Measurements from ENCODE around the gene IDH3A. TPM values are rescaled to one million over a fixed set of nuclear protein-coding genes. Genes with fewer than 3 reads are reported as not detected.

IDH3A gene
- total RNA-seq, 1 experiment from 2014 or later: 116 TPM

- Histone ChIP-seq H3K4me3 (ENCODE audit: low read depth in 2 of 2, low read length in 2 of 2) (no peak overlapping the region), H3K9me3 (ENCODE audit: control insufficient read depth, insufficient read depth, low read depth, low read length) (no peaks in the 10 kb centered on the region), H3K4me1 (ENCODE audit: control insufficient read depth, insufficient read depth, low read length) (peaks cover 3% of the 10 kb centered on the region; the same call in 1 of the 2 replicates), H3K27me3 (ENCODE audit: control insufficient read depth, insufficient read depth, low read length) (no peaks in the 10 kb centered on the region), H3K27ac (ENCODE audit: low read length) (no peak overlapping the region), H3K36me3 (ENCODE audit: control insufficient read depth, insufficient read depth, low read length) (no peaks in the 10 kb centered on the region)
- ChIA-PET POLR2A (interaction anchor here (0.6 kb wide), 1 partner anchor 9 kb away, joined by 6 read pairs; no protein-coding TSS in a partner anchor), CTCF (interaction anchor here (1.1 to 1.3 kb wide), 2 partner anchors 66 to 111 kb away, joined by 4 read pairs; no protein-coding TSS in a partner anchor)
- TSS peak; percentile 65 for BruUV-seq (replicated peaks)
- ATAC-seq: no peak
- no peak for TF ChIP-seq REST (IDR thresholded peaks at IDR 0.05; ENCODE audit: insufficient read depth in 1 of 2, low read depth in 2 of 2, low read length in 1 of 2)
- no peak for TF ChIP-seq SIN3A (IDR thresholded peaks at IDR 0.05; ENCODE audit: borderline replicate concordance, insufficient read depth, low read depth, low read length)
- no peak for TF ChIP-seq CTCF (IDR thresholded peaks at IDR 0.05)
- TF ChIP-seq POLR2AphosphoS5 (IDR thresholded peaks at IDR 0.05; ENCODE audit: low read depth, low read length): no peak
- no peak for TF ChIP-seq TCF7L2 (IDR thresholded peaks at IDR 0.05; ENCODE audit: low read depth, low read length)
- no peak for DNase-seq (ENCODE audit: low read depth, low spot score)
- intact Hi-C loops (cut with micrococcal nuclease; ENCODE audit: unreplicated experiment) (loop anchor here (5.0 kb wide), 1 partner anchor 112 kb away; no protein-coding TSS in a partner anchor), in situ Hi-C loops (cut with HindIII; ENCODE audit: low pct_unique_long_range_greater_than_20kb, low sequenced_read_pairs) (loop anchor here (25.0 kb wide), 1 partner anchor 132 kb away; the partner anchor contains the start of gene DNAJA4)
Observed at GRCh38 chr15:78129751-78130287, 19.3 kb upstream of the IDH3A start.

- CTCF ChIA-PET: interaction anchor here (0.6 to 1.3 kb wide), 6 partner anchors 22 to 1316 kb away, joined by 3 to 11 read pairs (median 4); no protein-coding TSS in a partner anchor
- Histone ChIP-seq H3K27me3 (ENCODE audit: control insufficient read depth, insufficient read depth, low read length) (no peaks in the 10 kb centered on the region), H3K4me1 (ENCODE audit: control insufficient read depth, insufficient read depth, low read length) (peaks cover 3% of the 10 kb centered on the region; the same call in 1 of the 2 replicates), H3K9me3 (ENCODE audit: control insufficient read depth, insufficient read depth, low read depth, low read length) (no peaks in the 10 kb centered on the region), H3K4me3 (ENCODE audit: low read depth in 2 of 2, low read length in 2 of 2) (peak overlapping the region; percentile 54 to 68), H3K27ac (ENCODE audit: low read length) (peak overlapping the region; percentile 60), H3K36me3 (ENCODE audit: control insufficient read depth, insufficient read depth, low read length) (no peaks in the 10 kb centered on the region)
- in situ Hi-C loops (cut with HindIII; ENCODE audit: low pct_unique_long_range_greater_than_20kb, low sequenced_read_pairs) (loop anchor here (25.0 kb wide), 1 partner anchor 132 kb away; the partner anchor contains the start of gene DNAJA4), intact Hi-C loops (cut with micrococcal nuclease; ENCODE audit: unreplicated experiment) (loop anchor here (5.0 kb wide), 1 partner anchor 112 kb away; no protein-coding TSS in a partner anchor)
- ATAC-seq (peak; percentile 73), DNase-seq (ENCODE audit: low read depth, low spot score) (no peak)
- no peak for TF ChIP-seq CTCF (IDR thresholded peaks at IDR 0.05)
- no peak for TF ChIP-seq REST (IDR thresholded peaks at IDR 0.05; ENCODE audit: insufficient read depth in 1 of 2, low read depth in 2 of 2, low read length in 1 of 2)
- TF ChIP-seq SIN3A (IDR thresholded peaks at IDR 0.05; ENCODE audit: borderline replicate concordance, insufficient read depth, low read depth, low read length): no peak
- no peak for TF ChIP-seq TCF7L2 (IDR thresholded peaks at IDR 0.05; ENCODE audit: low read depth, low read length)
- no peak for TF ChIP-seq POLR2AphosphoS5 (IDR thresholded peaks at IDR 0.05; ENCODE audit: low read depth, low read length)
- BruUV-seq (replicated peaks): no TSS peak
- POLR2A ChIA-PET: interaction anchor here (0.5 to 0.7 kb wide), 4 partner anchors 8 to 169 kb away, joined by 3 to 7 read pairs (median 4); partner anchors contain the start of gene SKIC8
Observed at GRCh38 chr15:78130466-78131294, 18.5 kb upstream of the IDH3A start.
